SK-N-SH (cell line): ENCODE measurements around the gene UMOD. TPM values are rescaled to one million over a fixed set of nuclear protein-coding genes. Genes with fewer than 3 reads are reported as not detected.

Source experiments
- CTCF ChIA-PET: fragments of 300-600, 350-600 bp; formaldehyde crosslinking; extraction: SDS; loops from one replicate; lab custom pipeline; 2021; lab: Yijun Ruan, JAX
- POLR2A ChIA-PET: fragments of 350-600 bp; sonication (Branson Sonifier 250); formaldehyde crosslinking; extraction: SDS; loops from one replicate; lab custom pipeline; 2020; ENCODE audit warnings: antibody characterized with exemption, inconsistent platforms; lab: Yijun Ruan, JAX
- DNase-seq: peaks from one replicate; pipeline ENCODE4 v3.0.0; 2012
- H2AFZ ChIP-seq: fragments of 200-600 bp; sonication (generic); 2 replicates; pipeline ENCODE4 v1.8.1; 2016; ENCODE audit warnings: antibody characterized with exemption, mild to moderate bottlenecking, low read depth
- H3F3A ChIP-seq: fragments of 200-600 bp; sonication (generic); replicated peaks from 2 replicates; pipeline ENCODE3; 2016; ENCODE audit warnings: antibody characterized with exemption, mild to moderate bottlenecking; ENCODE audit not compliant: insufficient read depth
- H3K27ac ChIP-seq, 2 experiments: fragments of 200-500 bp in 1 of 2; fragments of 200-600 bp in 1 of 2; sonication (Bioruptor generic) in 1 of 2; sonication (generic), shearing (Covaris generic) in 1 of 2; 2 replicates each; pipeline versions ENCODE4 v1.5.1 to v1.6.1; 2014 to 2016; ENCODE audit warnings: low read depth in 2 of 2, inconsistent platforms in 1 of 2, low read length in 1 of 2, mild to moderate bottlenecking in 1 of 2, mixed read lengths in 1 of 2
- H3K27me3 ChIP-seq: fragments of 200-600 bp; sonication (generic), shearing (Covaris generic); 2 replicates; pipeline ENCODE4 v1.6.1; 2016; ENCODE audit warnings: mixed run types; ENCODE audit not compliant: insufficient read depth
- H3K36me3 ChIP-seq, 2 experiments: fragments of 200-500 bp in 1 of 2; fragments of 200-600 bp in 1 of 2; sonication (Bioruptor generic) in 1 of 2; sonication (generic) in 1 of 2; replicated peaks in 1 of 2; 2 replicates each; pipeline versions ENCODE3 to v1.5.1; 2014 to 2016; ENCODE audit warnings: low read length in 1 of 2, mild to moderate bottlenecking in 1 of 2; ENCODE audit not compliant: insufficient read depth in 2 of 2, control insufficient read depth in 1 of 2
- H3K4me1 ChIP-seq, 2 experiments: fragments of 200-500 bp in 1 of 2; fragments of 200-600 bp in 1 of 2; sonication (Bioruptor generic) in 1 of 2; sonication (generic), shearing (Covaris generic) in 1 of 2; 2 replicates each; pipeline versions ENCODE4 v1.5.1 to v1.6.1; 2014 to 2016; ENCODE audit warnings: low read depth in 1 of 2, low read length in 1 of 2, mixed run types in 1 of 2; ENCODE audit not compliant: insufficient read depth in 2 of 2, control insufficient read depth in 1 of 2
- H3K4me2 ChIP-seq: fragments of 200-600 bp; sonication (generic), shearing (Covaris generic); 2 replicates; pipeline ENCODE4 v1.6.1; 2017; ENCODE audit warnings: mixed run types
- H3K4me3 ChIP-seq, 2 experiments: fragments of 200-500 bp in 1 of 2; fragments of 200-600 bp in 1 of 2; sonication (Bioruptor generic) in 1 of 2; sonication (generic), shearing (Covaris generic) in 1 of 2; 2 replicates each; pipeline versions ENCODE4 v1.5.1 to v1.8.1; 2014 to 2016; ENCODE audit warnings: low read depth in 2 of 2, inconsistent platforms in 1 of 2, low read length in 1 of 2, mild to moderate bottlenecking in 1 of 2, mixed read lengths in 1 of 2, moderate library complexity in 1 of 2
- H3K79me2 ChIP-seq: fragments of 200-600 bp; sonication (generic); 2 replicates; pipeline ENCODE4 v1.8.1; 2017; ENCODE audit warnings: mild to moderate bottlenecking; ENCODE audit not compliant: insufficient read depth
- H3K9ac ChIP-seq: fragments of 200-600 bp; sonication (generic); 2 replicates; pipeline ENCODE4 v1.6.1; 2017; ENCODE audit warnings: mixed run types
- H3K9me2 ChIP-seq: fragments of 200-600 bp; sonication (generic); 2 replicates; pipeline ENCODE4 v1.6.1; 2017; ENCODE audit warnings: mixed run types
- H3K9me3 ChIP-seq: fragments of 200-600 bp; sonication (generic); 2 replicates; pipeline ENCODE4 v1.6.1; 2017; ENCODE audit warnings: mixed run types, mild to moderate bottlenecking, moderate library complexity
- H4K20me1 ChIP-seq: fragments of 200-600 bp; sonication (generic); 2 replicates; pipeline ENCODE4 v1.6.1; 2017; ENCODE audit warnings: mild to moderate bottlenecking, mixed run types; ENCODE audit not compliant: insufficient read depth
- EP300 ChIP-seq, 2 experiments: IDR thresholded peaks; 2 replicates each; pipeline versions ENCODE4 v1.4.0 to v1.6.1; 2012; ENCODE audit warnings: borderline replicate concordance in 1 of 2, low read depth in 1 of 2, low read length in 1 of 2
- FOXJ3 ChIP-seq: sonication (generic); formaldehyde crosslinking; IDR thresholded peaks from 2 replicates; pipeline ENCODE4 v1.5.1; 2020; ENCODE audit warnings: mild to moderate bottlenecking, missing genetic modification reagents
- FOXM1 ChIP-seq: IDR thresholded peaks from 2 replicates; pipeline ENCODE4 v1.4.0; 2012; ENCODE audit warnings: low read depth, mild to moderate bottlenecking
- GABPA ChIP-seq: IDR thresholded peaks from 2 replicates; pipeline ENCODE4 v1.4.0; 2012; ENCODE audit warnings: low read depth, mild to moderate bottlenecking
- IRF3 ChIP-seq: fragments of 150-350 bp; IDR thresholded peaks from 2 replicates; pipeline ENCODE4 v1.6.1; 2016; ENCODE audit warnings: mild to moderate bottlenecking, low read depth, low read length
- MAX ChIP-seq: IDR thresholded peaks from 2 replicates; pipeline ENCODE4 v1.4.0; 2012; ENCODE audit warnings: low read depth
- MEF2A ChIP-seq: IDR thresholded peaks from 2 replicates; pipeline ENCODE4 v1.4.0; 2012; ENCODE audit warnings: low read depth, borderline replicate concordance
- MXI1 ChIP-seq: IDR thresholded peaks from 2 replicates; pipeline ENCODE4 v1.6.1; 2012; ENCODE audit warnings: mild to moderate bottlenecking, low read depth, low read length, improper control_type of control experiment
- PBX3 ChIP-seq: IDR thresholded peaks from 2 replicates; pipeline ENCODE4; 2012
- RAD21 ChIP-seq: IDR thresholded peaks from 2 replicates; pipeline ENCODE4 v1.6.1; 2012; ENCODE audit warnings: mild to moderate bottlenecking, low read length
- RCOR1 ChIP-seq: fragments of 150-350 bp; IDR thresholded peaks from 2 replicates; pipeline ENCODE4 v1.6.1; 2017; ENCODE audit warnings: antibody characterized with exemption, low read length
- REST ChIP-seq: IDR thresholded peaks from 2 replicates; pipeline ENCODE4 v1.6.1; 2012; ENCODE audit warnings: mild to moderate bottlenecking, low read depth, low read length, moderate library complexity
- RXRA ChIP-seq: IDR thresholded peaks from 2 replicates; pipeline ENCODE4 v1.4.0; 2012; ENCODE audit warnings: low read depth, mild to moderate bottlenecking, borderline replicate concordance
- TAF1 ChIP-seq: IDR thresholded peaks from 2 replicates; pipeline ENCODE4 v1.6.1; 2012; ENCODE audit warnings: low read depth, mild to moderate bottlenecking, low read length, moderate library complexity, borderline replicate concordance
- TCF12 ChIP-seq: IDR thresholded peaks from 2 replicates; pipeline ENCODE4 v1.4.0; 2012
- USF1 ChIP-seq: IDR thresholded peaks from 2 replicates; pipeline ENCODE4 v1.4.0; 2012; ENCODE audit warnings: low read depth, borderline replicate concordance
- USF2 ChIP-seq: fragments of 150-350 bp; IDR thresholded peaks from 2 replicates; pipeline ENCODE4 v1.6.1; 2017; ENCODE audit warnings: antibody characterized with exemption, low read length, low read depth, borderline replicate concordance
- YY1 ChIP-seq: IDR thresholded peaks from 2 replicates; pipeline ENCODE4 v1.4.0; 2012; ENCODE audit warnings: low read depth, mild to moderate bottlenecking
- WGBS: methylation state at CpG from one replicate; pipeline ENCODE4 v1.1.6; 2017; ENCODE audit warnings: low lambda C conversion rate; 5-methylcytosine and 5-hydroxymethylcytosine counted together
- polyA plus RNA-seq, 3 experiments: library from polyadenylated mRNA; depleted of rRNA; stranded (reverse); fragments of >200 nt; gene quantifications; 2 replicates each; pipeline ENCODE4 v1.2.3, GENCODE V29; 2012

UMOD gene
- polyA plus RNA-seq, 1 of the 3 experiments (the other 2 are of a cell fraction), result not detected

GRCh38 chr16:20334396-20334795 is 18.1 kb downstream of the UMOD start:
- no peak overlapping the region for H3K4me3 ChIP-seq
- no peaks in the 10 kb centered on the region for H3K9me2 ChIP-seq
- H3K79me2 ChIP-seq, result no peaks in the 10 kb centered on the region
- H3K9me3 ChIP-seq, result no peaks in the 10 kb centered on the region
- H3K4me2 ChIP-seq, result no peak overlapping the region
- no peak overlapping the region for H2AFZ ChIP-seq
- DNase-seq, result no peak
- CTCF ChIA-PET, result interaction anchor here (1.5 kb wide), 1 partner anchor 34 kb away, joined by 7 read pairs; no protein-coding TSS in a partner anchor
- H3K4me1 ChIP-seq, result no peaks in the 10 kb centered on the region
- WGBS, result 9% methylated on average over 1 of the region's 1 CpG
- H3K27me3 ChIP-seq, result no peaks in the 10 kb centered on the region
- POLR2A ChIA-PET, result no interaction called here
- H3K36me3 ChIP-seq, result no peaks in the 10 kb centered on the region
- no peaks in the 10 kb centered on the region for H3F3A ChIP-seq
- no peak overlapping the region for H3K27ac ChIP-seq
- H3K9ac ChIP-seq, result no peak overlapping the region
- TF ChIP-seq IRF3 (no peak), YY1 (no peak), USF1 (no peak), RXRA (no peak), MAX (no peak), RCOR1 (no peak), PBX3 (no peak), TCF12 (no peak), USF2 (no peak)
- H4K20me1 ChIP-seq, result no peaks in the 10 kb centered on the region

- Histone ChIP-seq H3K4me1 (no peaks in the 10 kb centered on the region), H2AFZ (no peak overlapping the region), H3K4me2 (no peak overlapping the region), H3K27me3 (no peaks in the 10 kb centered on the region), H4K20me1 (no peaks in the 10 kb centered on the region), H3K9ac (no peak overlapping the region), H3K36me3 (no peaks in the 10 kb centered on the region), H3K27ac (no peak overlapping the region), H3K9me2 (no peaks in the 10 kb centered on the region), H3F3A (no peaks in the 10 kb centered on the region), H3K4me3 (no peak overlapping the region), H3K9me3 (no peaks in the 10 kb centered on the region), H3K79me2 (no peaks in the 10 kb centered on the region)
- TF ChIP-seq EP300 (IDR thresholded peaks at IDR 0.05; ENCODE audit: borderline replicate concordance in 1 of 2, low read depth in 1 of 2, low read length in 1 of 2) (no peak), RAD21 (no peak), TAF1 (no peak), USF2 (no peak), FOXM1 (no peak), RCOR1 (no peak), MXI1 (no peak), GABPA (no peak), RXRA (no peak), REST (no peak), MEF2A (no peak), FOXJ3 (CRISPR knock-in tag) (no peak)
- POLR2A ChIA-PET, result no interaction called here
- CTCF ChIA-PET, result interaction anchor here (0.9 to 1.5 kb wide), 3 partner anchors 27 to 426 kb away, joined by 3 to 7 read pairs (median 4); no protein-coding TSS in a partner anchor
- WGBS, result 26% methylated on average over 5 of the region's 5 CpGs
- DNase-seq, result no peak
These were observed 19.4 kb downstream of the UMOD start for GRCh38 chr16:20333120-20333519.
